K562 (cell line): ENCODE data around the gene SERPING1. TPM values are rescaled to one million over a fixed set of nuclear protein-coding genes. Genes with fewer than 3 reads are reported as not detected.

Experiments used
- ATF7 ChIP-seq: fragments of 450-650 bp; IDR thresholded peaks from 2 replicates; pipeline ENCODE4 v1.7.1; 2014; ENCODE audit warnings: mild to moderate bottlenecking, moderate library complexity
- BRD4 ChIP-seq: fragments of 200-600 bp; sonication (generic); IDR thresholded peaks from 2 replicates; pipeline ENCODE4 v1.6.1; 2017; ENCODE audit warnings: inconsistent platforms
- ELF4 ChIP-seq: fragments of 450-650 bp; formaldehyde crosslinking; IDR thresholded peaks from 2 replicates; pipeline ENCODE4 v1.4.0; 2022; ENCODE audit warnings: missing genetic modification characterization
- NCOR1 ChIP-seq: fragments of 450-650 bp; IDR thresholded peaks from 2 replicates; pipeline ENCODE4 v1.6.1; 2016; ENCODE audit warnings: mild to moderate bottlenecking, moderate library complexity
- PML ChIP-seq: IDR thresholded peaks from 2 replicates; pipeline ENCODE4 v1.6.1; 2012; ENCODE audit warnings: low read length, inconsistent platforms
- PRMT5 ChIP-seq: sonication (generic); formaldehyde crosslinking; IDR thresholded peaks from 2 replicates; pipeline ENCODE4 v1.5.0; 2020; ENCODE audit warnings: missing genetic modification reagents
- RFX1 ChIP-seq: fragments of 450-650 bp; IDR thresholded peaks from 2 replicates; pipeline ENCODE4 v1.6.1; 2016; ENCODE audit warnings: mild to moderate bottlenecking, moderate library complexity
- SRSF1 ChIP-seq: fragments of 200-400 bp; formaldehyde crosslinking; IDR thresholded peaks from 2 replicates; pipeline ENCODE4 v1.6.1; 2017; ENCODE audit warnings: mild to moderate bottlenecking, low read depth, low read length, moderate library complexity
- ZNF655 ChIP-seq: fragments of 250-450 bp; sonication (Bioruptor Pico); IDR thresholded peaks from 2 replicates; pipeline ENCODE4 v1.5.0; 2021
- ZNF668 ChIP-seq: fragments of 250-450 bp; sonication (Bioruptor Pico); IDR thresholded peaks from 2 replicates; pipeline ENCODE4 v1.8.0; 2022; ENCODE audit warnings: mild to moderate bottlenecking, inconsistent platforms
- ZNF77 ChIP-seq: fragments of 250-450 bp; sonication (Bioruptor Pico); IDR thresholded peaks from 2 replicates; pipeline ENCODE4 v1.5.0; 2020
- ZNF780A ChIP-seq: fragments of 250-450 bp; sonication (Bioruptor Pico); IDR thresholded peaks from 2 replicates; pipeline ENCODE4 v1.5.0; 2021; ENCODE audit warnings: mild to moderate bottlenecking
- polyA plus RNA-seq, 8 experiments: library from polyadenylated mRNA; depleted of rRNA in 4 of 8; stranded (reverse) in 5 of 8; unstranded in 3 of 8; fragments of >200 nt; fragmentation: Nextera tagmentation in 2 of 8; fragmentation: Illumina TruSeq in 1 of 8; extraction: Ambion mirVana in 2 of 8; extraction: Trizol in 1 of 8; gene quantifications; 2 replicates each; pipeline versions ENCODE4 v1.2.1 to v1.2.3, GENCODE V29; 2011 to 2014; ENCODE audit warnings: inconsistent platforms in 1 of 8, missing spikeins in 1 of 8
- total RNA-seq, 7 experiments: library from RNA; depleted of rRNA in 6 of 7; stranded (reverse); fragments of >200 nt in 6 of 7; fragmentation: Illumina TruSeq in 2 of 7; extraction: Trizol in 2 of 7; gene quantifications; 2 replicates each; pipeline versions ENCODE4 v1.2.1 to v1.2.3, GENCODE V29; 2011 to 2021; ENCODE audit warnings: low replicate concordance in 1 of 7
- TF ChIP-seq, protein P1 (sequence below), 2 experiments: fragments of 450-650 bp in 1 of 2; sonication (generic) in 1 of 2; formaldehyde crosslinking in 1 of 2; IDR thresholded peaks in 1 of 2; conservative IDR thresholded peaks in 1 of 2; 2 replicates each; pipeline versions ENCODE4 v1.6.1 to v1.8.1; 2016 to 2023; ENCODE audit warnings: mild to moderate bottlenecking in 2 of 2, moderate library complexity in 2 of 2, inconsistent platforms in 1 of 2, missing genetic modification reagents in 1 of 2
- TF ChIP-seq, protein P2 (sequence below): fragments of 450-650 bp; IDR thresholded peaks from 2 replicates; pipeline ENCODE4 v1.7.1; 2018; ENCODE audit warnings: mild to moderate bottlenecking, low read depth; ENCODE audit not compliant: partially characterized antibody
- TF ChIP-seq, protein P3 (sequence below): fragments of 250-450 bp; sonication (Bioruptor Pico); IDR thresholded peaks from 2 replicates; pipeline ENCODE4 v1.4.0; 2020; ENCODE audit warnings: mild to moderate bottlenecking, moderate library complexity
- TF ChIP-seq, protein P4 (sequence below): sonication (generic); formaldehyde crosslinking; IDR thresholded peaks from 2 replicates; pipeline ENCODE4 v1.5.0; 2020; ENCODE audit warnings: missing genetic modification reagents
- TF ChIP-seq, protein P5 (sequence below): fragments of 250-450 bp; sonication (Bioruptor Pico); IDR thresholded peaks from 2 replicates; pipeline ENCODE4 v1.8.0; 2022; ENCODE audit warnings: inconsistent platforms, mild to moderate bottlenecking, moderate library complexity, borderline replicate concordance

The SERPING1 gene
- total and polyA plus RNA-seq, 9 of the 15 experiments (the other 6 are each of a cell fraction or from before 2014, with no cell fraction given) = 0.10 to 1.00 (median 0.21) TPM; not detected in 2

GRCh38 chr11:57567515-57568329 lies 29.8 kb upstream of the SERPING1 start, which contains the start of gene UBE2L6 (continued):
- TF ChIP-seq, protein P1, sequence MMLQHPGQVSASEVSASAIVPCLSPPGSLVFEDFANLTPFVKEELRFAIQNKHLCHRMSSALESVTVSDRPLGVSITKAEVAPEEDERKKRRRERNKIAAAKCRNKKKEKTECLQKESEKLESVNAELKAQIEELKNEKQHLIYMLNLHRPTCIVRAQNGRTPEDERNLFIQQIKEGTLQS (IDR thresholded peaks at IDR 0.05) = no peak
- TF ChIP-seq, protein P1 (CRISPR knock-in tag; conservative IDR thresholded peaks at IDR 0.05) = no peak
- TF ChIP-seq ZNF780A (CRISPR knock-in tag) (no peak), ZNF77 (no peak), ELF4 (CRISPR knock-in tag) (no peak), ATF7 (no peak; the same call in none of the 2 replicates), BRD4 (no peak), RFX1 (no peak), ZNF655 (CRISPR knock-in tag) (no peak), ZNF668 (no peak), PML (no peak), PRMT5 (CRISPR knock-in tag) (no peak), SRSF1 (no peak), NCOR1 (no peak)
- TF ChIP-seq, protein P2, sequence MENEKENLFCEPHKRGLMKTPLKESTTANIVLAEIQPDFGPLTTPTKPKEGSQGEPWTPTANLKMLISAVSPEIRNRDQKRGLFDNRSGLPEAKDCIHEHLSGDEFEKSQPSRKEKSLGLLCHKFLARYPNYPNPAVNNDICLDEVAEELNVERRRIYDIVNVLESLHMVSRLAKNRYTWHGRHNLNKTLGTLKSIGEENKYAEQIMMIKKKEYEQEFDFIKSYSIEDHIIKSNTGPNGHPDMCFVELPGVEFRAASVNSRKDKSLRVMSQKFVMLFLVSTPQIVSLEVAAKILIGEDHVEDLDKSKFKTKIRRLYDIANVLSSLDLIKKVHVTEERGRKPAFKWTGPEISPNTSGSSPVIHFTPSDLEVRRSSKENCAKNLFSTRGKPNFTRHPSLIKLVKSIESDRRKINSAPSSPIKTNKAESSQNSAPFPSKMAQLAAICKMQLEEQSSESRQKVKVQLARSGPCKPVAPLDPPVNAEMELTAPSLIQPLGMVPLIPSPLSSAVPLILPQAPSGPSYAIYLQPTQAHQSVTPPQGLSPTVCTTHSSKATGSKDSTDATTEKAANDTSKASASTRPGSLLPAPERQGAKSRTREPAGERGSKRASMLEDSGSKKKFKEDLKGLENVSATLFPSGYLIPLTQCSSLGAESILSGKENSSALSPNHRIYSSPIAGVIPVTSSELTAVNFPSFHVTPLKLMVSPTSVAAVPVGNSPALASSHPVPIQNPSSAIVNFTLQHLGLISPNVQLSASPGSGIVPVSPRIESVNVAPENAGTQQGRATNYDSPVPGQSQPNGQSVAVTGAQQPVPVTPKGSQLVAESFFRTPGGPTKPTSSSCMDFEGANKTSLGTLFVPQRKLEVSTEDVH = no peak
- TF ChIP-seq, protein P3, sequence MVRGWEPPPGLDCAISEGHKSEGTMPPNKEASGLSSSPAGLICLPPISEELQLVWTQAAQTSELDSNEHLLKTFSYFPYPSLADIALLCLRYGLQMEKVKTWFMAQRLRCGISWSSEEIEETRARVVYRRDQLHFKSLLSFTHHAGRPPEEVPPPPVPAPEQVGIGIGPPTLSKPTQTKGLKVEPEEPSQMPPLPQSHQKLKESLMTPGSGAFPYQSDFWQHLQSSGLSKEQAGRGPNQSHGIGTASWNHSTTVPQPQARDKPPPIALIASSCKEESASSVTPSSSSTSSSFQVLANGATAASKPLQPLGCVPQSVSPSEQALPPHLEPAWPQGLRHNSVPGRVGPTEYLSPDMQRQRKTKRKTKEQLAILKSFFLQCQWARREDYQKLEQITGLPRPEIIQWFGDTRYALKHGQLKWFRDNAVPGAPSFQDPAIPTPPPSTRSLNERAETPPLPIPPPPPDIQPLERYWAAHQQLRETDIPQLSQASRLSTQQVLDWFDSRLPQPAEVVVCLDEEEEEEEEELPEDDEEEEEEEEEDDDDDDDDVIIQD = no peak
- TF ChIP-seq, protein P4, sequence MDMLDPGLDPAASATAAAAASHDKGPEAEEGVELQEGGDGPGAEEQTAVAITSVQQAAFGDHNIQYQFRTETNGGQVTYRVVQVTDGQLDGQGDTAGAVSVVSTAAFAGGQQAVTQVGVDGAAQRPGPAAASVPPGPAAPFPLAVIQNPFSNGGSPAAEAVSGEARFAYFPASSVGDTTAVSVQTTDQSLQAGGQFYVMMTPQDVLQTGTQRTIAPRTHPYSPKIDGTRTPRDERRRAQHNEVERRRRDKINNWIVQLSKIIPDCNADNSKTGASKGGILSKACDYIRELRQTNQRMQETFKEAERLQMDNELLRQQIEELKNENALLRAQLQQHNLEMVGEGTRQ = no peak
- TF ChIP-seq, protein P5, sequence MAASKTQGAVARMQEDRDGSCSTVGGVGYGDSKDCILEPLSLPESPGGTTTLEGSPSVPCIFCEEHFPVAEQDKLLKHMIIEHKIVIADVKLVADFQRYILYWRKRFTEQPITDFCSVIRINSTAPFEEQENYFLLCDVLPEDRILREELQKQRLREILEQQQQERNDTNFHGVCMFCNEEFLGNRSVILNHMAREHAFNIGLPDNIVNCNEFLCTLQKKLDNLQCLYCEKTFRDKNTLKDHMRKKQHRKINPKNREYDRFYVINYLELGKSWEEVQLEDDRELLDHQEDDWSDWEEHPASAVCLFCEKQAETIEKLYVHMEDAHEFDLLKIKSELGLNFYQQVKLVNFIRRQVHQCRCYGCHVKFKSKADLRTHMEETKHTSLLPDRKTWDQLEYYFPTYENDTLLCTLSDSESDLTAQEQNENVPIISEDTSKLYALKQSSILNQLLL (CRISPR knock-in tag) = no peak
